ENCODE data around the gene PDE6C.

DNA sequence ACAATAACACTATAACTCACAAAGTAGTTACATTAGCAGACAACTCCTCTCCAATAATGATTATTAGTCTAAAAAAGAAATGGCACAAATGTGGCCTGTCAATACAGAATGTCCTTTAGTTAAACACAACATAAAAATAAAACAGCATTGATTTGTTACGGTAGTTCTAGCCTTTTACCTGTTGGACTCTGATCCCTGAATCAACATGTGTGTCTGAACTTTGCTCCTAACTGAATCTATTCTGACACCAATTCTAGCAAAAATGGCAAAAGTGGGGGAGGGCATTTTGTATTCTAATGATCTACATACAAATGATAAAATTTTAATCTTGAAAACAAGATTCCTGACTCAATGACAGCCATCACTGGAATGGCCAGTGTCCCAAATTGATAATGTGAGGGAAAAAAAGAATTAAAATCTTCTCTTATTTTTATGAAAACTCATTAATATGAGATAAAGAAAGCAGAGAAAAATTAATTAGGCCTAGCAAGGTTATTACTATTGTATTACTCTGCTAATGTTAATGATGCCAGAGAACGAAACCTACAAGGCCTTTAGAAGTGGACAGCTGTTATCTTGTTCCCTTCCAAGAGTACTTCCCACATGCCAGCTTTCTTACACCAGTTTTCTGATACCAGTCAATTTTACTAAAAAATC, 59.8 kb downstream of the PDE6C start:
- TF ChIP-seq, protein P1, sequence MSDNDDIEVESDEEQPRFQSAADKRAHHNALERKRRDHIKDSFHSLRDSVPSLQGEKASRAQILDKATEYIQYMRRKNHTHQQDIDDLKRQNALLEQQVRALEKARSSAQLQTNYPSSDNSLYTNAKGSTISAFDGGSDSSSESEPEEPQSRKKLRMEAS (CRISPR knock-in tag; IDR thresholded peaks at IDR 0.05) = no peak
- TF ChIP-seq, protein P2, sequence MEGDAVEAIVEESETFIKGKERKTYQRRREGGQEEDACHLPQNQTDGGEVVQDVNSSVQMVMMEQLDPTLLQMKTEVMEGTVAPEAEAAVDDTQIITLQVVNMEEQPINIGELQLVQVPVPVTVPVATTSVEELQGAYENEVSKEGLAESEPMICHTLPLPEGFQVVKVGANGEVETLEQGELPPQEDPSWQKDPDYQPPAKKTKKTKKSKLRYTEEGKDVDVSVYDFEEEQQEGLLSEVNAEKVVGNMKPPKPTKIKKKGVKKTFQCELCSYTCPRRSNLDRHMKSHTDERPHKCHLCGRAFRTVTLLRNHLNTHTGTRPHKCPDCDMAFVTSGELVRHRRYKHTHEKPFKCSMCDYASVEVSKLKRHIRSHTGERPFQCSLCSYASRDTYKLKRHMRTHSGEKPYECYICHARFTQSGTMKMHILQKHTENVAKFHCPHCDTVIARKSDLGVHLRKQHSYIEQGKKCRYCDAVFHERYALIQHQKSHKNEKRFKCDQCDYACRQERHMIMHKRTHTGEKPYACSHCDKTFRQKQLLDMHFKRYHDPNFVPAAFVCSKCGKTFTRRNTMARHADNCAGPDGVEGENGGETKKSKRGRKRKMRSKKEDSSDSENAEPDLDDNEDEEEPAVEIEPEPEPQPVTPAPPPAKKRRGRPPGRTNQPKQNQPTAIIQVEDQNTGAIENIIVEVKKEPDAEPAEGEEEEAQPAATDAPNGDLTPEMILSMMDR (IDR thresholded peaks at IDR 0.05) = no peak
- TF ChIP-seq, protein P3, sequence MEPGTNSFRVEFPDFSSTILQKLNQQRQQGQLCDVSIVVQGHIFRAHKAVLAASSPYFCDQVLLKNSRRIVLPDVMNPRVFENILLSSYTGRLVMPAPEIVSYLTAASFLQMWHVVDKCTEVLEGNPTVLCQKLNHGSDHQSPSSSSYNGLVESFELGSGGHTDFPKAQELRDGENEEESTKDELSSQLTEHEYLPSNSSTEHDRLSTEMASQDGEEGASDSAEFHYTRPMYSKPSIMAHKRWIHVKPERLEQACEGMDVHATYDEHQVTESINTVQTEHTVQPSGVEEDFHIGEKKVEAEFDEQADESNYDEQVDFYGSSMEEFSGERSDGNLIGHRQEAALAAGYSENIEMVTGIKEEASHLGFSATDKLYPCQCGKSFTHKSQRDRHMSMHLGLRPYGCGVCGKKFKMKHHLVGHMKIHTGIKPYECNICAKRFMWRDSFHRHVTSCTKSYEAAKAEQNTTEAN (CRISPR knock-in tag; IDR thresholded peaks at IDR 0.05) = no peak
- TF ChIP-seq ZNF121 (CRISPR knock-in tag; IDR thresholded peaks at IDR 0.05) = no peak
- no peak for TF ChIP-seq TCF7 (CRISPR knock-in tag; IDR thresholded peaks at IDR 0.05; ENCODE audit: low read depth)
- no peak for TF ChIP-seq CREM (CRISPR knock-in tag; IDR thresholded peaks at IDR 0.05)
- no peak for TF ChIP-seq ATF6 (CRISPR knock-in tag; IDR thresholded peaks at IDR 0.05)
- no peak for TF ChIP-seq PRRX2 (CRISPR knock-in tag; IDR thresholded peaks at IDR 0.05)
- TF ChIP-seq JUN (CRISPR knock-in tag; IDR thresholded peaks at IDR 0.05) = no peak
- TF ChIP-seq, protein P4, sequence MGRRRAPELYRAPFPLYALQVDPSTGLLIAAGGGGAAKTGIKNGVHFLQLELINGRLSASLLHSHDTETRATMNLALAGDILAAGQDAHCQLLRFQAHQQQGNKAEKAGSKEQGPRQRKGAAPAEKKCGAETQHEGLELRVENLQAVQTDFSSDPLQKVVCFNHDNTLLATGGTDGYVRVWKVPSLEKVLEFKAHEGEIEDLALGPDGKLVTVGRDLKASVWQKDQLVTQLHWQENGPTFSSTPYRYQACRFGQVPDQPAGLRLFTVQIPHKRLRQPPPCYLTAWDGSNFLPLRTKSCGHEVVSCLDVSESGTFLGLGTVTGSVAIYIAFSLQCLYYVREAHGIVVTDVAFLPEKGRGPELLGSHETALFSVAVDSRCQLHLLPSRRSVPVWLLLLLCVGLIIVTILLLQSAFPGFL (CRISPR knock-in tag; IDR thresholded peaks at IDR 0.05; ENCODE audit: borderline replicate concordance) = no peak
- no peak for TF ChIP-seq SP1 (CRISPR knock-in tag; conservative IDR thresholded peaks at IDR 0.05)
- TF ChIP-seq NFYB (CRISPR knock-in tag; conservative IDR thresholded peaks at IDR 0.05; ENCODE audit: low read depth) = no peak
